GM18907 (cell line): ENCODE measurements around the gene ANKZF1.
"Not testable (repeated sequence)": the region's sequence is repeated elsewhere in the genome, so short reads cannot be mapped to it uniquely, and the experiment has no call there.

Experiments used
- ATAC-seq: cut with Tn5 transposase; IDR thresholded peaks from one replicate; pipeline ENCODE4 v1.9.1; 2021; ENCODE audit warnings: mild to moderate bottlenecking, moderate library complexity; ENCODE audit not compliant: unreplicated experiment

The ANKZF1 gene, protein sequence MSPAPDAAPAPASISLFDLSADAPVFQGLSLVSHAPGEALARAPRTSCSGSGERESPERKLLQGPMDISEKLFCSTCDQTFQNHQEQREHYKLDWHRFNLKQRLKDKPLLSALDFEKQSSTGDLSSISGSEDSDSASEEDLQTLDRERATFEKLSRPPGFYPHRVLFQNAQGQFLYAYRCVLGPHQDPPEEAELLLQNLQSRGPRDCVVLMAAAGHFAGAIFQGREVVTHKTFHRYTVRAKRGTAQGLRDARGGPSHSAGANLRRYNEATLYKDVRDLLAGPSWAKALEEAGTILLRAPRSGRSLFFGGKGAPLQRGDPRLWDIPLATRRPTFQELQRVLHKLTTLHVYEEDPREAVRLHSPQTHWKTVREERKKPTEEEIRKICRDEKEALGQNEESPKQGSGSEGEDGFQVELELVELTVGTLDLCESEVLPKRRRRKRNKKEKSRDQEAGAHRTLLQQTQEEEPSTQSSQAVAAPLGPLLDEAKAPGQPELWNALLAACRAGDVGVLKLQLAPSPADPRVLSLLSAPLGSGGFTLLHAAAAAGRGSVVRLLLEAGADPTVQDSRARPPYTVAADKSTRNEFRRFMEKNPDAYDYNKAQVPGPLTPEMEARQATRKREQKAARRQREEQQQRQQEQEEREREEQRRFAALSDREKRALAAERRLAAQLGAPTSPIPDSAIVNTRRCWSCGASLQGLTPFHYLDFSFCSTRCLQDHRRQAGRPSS

GRCh38 chr2:219229305-219230058, at the start of gene ANKZF1, which contains the start of gene ATG9A:
TSS of gene ANKZF1 (plus strand) at chr2:219229806. CDS start at chr2:219230258, 452 bp downstream.
TSS of gene ATG9A (minus strand) at chr2:219229636. CDS start at chr2:219228024, 1,612 bp downstream.
- ATAC-seq = peak; percentile 94

GRCh38 chr2:219180961-219181360, 48.6 kb upstream of the ANKZF1 start:
- no peak for ATAC-seq

- no peak for ATAC-seq
Measured at GRCh38 chr2:219181531-219181930, 48.1 kb upstream of the ANKZF1 start.

GRCh38 chr2:219182331-219183150, 47.1 kb upstream of the ANKZF1 start:
- no peak for ATAC-seq

- ATAC-seq = no peak
Measured at GRCh38 chr2:219183151-219183772, 46.3 kb upstream of the ANKZF1 start.

DNA sequence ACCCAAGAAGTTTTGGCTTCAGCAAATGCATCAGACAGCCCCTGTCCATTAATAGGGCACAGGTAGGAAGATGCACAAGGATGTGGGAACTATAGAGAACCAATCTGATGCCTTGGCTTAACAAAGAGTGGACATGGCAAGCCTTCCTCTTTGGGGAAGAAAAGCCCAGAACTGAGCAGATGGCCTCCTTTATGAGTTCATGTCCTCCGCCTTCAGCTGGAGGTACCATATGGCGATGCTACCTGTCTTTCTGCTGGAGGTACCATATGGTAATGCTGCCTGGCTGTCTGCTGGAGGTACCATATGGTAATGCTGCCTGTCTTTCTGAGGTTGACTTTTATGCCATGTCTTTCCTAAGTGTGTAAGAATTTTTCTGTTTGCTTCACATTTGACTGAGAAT, 45.5 kb upstream of the ANKZF1 start:
- no peak for ATAC-seq

DNA sequence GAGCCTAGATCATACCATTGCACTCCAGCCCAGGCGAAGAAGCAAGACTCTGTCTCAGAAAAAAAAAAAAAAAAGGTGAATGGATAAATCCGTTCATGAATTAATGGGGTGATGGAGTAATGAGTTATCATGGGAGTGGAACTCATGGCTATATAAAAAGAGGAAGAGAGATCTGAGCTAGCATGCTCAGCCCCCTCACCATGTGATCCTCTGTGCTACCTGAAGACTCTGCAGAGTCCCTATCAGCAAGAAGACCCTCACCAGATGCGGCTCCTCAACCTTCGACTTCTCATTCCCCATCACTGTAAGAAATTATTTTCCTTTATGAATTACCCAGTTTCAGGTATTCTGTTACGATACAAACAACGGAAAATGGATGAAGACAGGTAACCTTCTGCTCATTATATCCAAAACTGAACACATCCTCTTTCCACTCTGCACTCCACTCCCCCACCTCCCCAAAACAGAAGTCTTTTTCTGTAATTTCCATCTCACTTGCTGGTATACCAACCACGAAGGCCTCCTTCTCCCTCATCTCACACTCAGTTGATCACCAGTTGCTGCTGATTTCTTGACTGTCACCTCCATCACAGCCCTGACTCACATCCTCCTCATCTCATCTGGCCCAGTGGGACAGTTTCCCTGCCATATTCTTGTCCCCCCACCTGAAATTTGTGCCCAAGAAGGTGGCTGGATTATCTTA, 42.7 kb upstream of the ANKZF1 start:
- ATAC-seq = no peak

DNA sequence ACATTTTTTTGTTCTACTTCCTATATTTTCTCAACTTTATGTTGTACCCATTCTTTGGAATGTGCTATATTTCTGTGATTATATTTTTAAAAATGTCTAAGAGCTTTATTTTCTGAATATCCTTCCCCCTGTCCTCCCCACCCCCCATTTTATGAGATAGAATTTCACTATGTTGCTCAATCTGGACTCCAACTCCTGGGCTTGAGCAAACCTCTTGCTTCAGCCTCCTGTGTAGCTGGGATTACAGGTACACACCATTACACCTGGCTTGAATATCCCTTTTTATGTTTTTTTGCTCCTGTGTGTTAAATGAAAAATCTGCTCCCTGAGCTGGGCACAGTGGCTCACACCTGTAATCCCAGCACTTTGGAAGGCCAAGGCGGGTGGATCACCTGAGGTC, 32.2 kb upstream of the ANKZF1 start:
- no peak for ATAC-seq

- ATAC-seq = no peak
Measured at GRCh38 chr2:219198974-219199373, 30.6 kb upstream of the ANKZF1 start.

DNA sequence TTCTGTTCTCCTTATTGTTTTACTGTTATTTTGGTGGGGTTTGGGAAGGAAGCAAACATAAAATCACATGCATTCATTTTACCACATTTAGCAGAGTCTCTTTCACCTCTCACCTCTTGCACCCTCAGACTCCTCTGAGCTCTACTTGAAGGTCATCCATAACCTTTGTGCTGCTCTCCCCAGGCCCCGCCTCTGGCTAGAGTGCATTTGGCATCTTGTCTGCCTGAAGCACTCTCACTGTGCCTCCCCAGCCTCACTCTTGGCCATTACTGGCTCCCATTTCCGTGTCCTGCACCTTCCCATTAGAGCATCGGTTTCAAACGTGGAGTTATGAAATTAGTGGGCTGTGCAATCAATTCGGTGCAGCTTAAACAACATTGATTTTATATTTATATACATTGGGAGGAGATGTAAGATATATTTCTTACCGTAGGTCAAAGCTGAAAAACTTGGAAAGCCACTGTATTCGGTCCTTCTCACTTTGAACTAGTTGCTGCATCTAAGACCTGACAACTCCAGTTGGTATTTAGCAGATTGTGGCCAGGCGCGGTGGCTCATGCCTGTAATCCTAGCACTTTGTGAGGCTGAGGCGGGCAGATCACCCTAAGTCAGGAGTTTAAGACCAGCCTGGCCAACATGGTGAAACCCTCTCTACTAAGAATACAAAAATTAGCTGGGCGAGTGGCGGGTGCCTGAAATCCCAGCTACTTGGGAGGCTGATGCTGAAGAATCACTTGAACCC, 30.0 kb upstream of the ANKZF1 start:
- no peak for ATAC-seq

DNA sequence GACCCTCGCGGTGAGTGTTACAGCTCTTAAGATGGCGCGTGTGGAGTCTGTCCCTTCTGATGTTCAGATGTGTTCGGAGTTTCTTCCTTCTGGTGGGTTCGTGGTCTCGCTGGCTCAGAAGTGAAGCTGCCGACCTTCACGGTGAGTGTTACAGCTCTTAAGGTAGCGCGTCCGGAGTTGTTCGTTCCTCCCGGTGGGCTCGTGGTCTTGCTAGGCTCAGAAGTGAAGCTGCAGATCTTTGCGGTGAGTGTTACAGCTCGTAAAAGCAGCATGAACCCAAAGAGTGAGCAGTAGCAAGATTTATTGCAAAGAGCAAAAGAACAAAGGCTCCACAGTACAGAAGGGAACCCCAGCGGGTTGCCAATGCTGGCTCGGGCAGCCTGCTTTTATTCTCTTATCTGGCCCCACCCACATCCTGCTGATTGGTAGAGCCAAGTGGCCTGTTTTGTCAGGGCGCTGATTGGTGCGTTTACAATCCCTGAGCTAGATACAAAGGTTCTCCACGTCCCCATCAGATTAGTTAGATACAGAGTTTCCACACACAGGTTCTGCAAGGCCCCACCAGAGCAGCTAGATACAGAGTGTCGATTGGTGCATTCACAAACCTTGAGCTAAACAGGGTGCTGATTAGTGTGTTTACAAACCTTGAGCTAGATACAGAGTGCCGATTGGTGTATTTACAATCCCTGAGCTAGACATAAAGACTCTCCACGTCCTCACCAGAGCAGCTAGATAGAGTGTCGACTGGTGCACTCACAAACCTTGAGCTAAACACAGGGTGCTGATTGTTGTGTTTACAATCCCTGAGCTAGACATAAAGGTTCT, 28.9 kb upstream of the ANKZF1 start:
- not testable (repeated sequence) for ATAC-seq

- not testable (repeated sequence) for ATAC-seq
Measured at GRCh38 chr2:219201331-219201730, 28.3 kb upstream of the ANKZF1 start.

DNA sequence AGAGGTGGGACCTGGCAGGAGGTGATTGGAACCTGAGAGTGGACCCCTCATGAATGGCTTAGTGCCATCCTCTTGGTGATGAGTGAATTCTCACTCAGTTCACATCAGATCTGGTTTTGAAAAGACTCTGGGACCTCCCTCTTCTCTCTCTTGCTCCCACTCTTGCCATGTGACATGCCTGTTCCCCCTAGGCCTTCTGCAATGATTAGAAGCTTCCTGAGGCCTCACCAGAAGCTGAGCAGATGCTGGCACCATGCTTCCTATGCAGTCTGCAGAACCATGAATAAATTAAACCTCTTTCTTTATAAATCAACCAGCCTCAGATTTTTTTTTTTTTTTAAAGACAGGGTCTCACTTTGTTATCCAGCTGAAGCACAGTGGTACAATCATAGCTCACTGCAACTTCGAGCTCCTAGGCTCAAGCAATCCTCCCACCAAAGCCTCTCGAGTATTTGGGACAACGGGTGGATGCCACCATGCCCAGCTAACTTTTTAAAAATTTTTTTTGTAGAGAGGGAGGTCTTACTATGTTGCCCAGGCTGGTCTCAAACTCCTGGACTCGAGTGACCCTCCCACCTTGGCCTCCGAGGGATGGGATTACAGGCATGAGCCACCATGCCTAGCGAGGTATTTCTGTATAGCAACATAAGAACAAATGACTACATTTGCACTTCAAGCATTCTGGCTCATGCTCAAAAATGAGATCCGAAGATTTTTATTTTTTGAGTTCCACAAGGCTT, 25.0 kb upstream of the ANKZF1 start:
- no peak for ATAC-seq

GRCh38 chr2:219205165-219205538, 24.5 kb upstream of the ANKZF1 start:
- ATAC-seq = no peak

GRCh38 chr2:219205981-219206327, 23.7 kb upstream of the ANKZF1 start:
- ATAC-seq = no peak

DNA sequence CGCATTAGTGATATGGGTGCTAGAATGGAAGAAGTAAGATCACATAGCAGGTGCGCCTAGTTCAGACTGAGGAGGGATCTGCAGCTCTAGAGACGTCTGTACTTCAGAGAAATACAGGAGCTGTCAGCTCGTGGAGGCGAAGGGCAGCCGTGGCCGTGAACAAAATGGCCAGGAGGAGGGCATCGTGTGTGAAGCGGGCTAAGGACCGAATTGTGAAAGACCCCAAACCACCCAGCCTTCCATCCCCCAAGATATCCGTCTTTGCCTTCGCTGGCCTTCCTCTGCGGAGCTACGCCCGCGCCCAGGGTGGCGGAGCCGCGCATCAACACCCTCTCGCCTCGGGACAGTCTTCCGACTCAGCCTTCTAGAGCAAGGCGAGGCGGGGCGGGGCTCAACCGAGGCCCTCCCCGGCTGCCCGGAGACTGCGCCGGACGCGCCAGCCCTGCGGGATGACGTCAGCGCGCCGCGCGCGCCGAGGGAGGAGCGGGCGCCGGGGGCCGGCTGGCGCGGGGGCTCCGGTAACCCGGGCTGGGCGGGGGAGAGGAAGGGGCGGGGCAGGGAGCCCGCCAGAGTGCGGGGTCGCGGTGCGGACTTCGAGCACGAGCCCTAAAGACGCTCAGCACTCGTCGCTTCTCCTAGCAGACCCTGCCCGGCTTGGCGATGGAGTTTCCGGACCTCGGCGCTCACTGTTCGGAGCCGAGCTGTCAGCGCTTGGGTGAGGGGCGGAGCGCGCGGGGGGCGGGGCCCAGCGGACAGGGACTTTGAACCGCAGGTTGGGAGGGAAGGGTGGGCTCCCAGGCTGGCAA, 23.1 kb upstream of the ANKZF1 start, which contains the start of gene ZFAND2B:
ZFAND2B (plus strand) TSS at position 455 of the 806 bp plus-strand sequence; CDS start at position 661, 206 bp downstream.
- ATAC-seq = peak; percentile 95
